Ovary (tissue), 3 donors: Measurements from ENCODE around the gene B3GNT9.

Experiments
- EP300 ChIP-seq: sonication (generic); formaldehyde crosslinking; IDR thresholded peaks from one replicate; pipeline ENCODE4 v1.6.1; 2017; ENCODE audit warnings: antibody characterized with exemption
- POLR2A ChIP-seq: fragments of 450-650 bp; IDR thresholded peaks from one replicate; pipeline ENCODE4 v1.6.1; 2017; ENCODE audit warnings: antibody characterized with exemption, mild to moderate bottlenecking, moderate library complexity
- TF ChIP-seq, protein P1 (sequence below), 3 donors: fragments of 450-650 bp in 2 of 3; fragments of 200-600 bp in 1 of 3; IDR thresholded peaks; one replicate each; pipeline versions ENCODE4 v1.5.1 to v1.8.0; 2016 to 2022; ENCODE audit warnings: antibody characterized with exemption in 3 of 3, mild to moderate bottlenecking in 1 of 3
- donor health status: DM: no; HTN: no; CAD: no.

- TF ChIP-seq POLR2A, result no peak
- TF ChIP-seq, protein P1, sequence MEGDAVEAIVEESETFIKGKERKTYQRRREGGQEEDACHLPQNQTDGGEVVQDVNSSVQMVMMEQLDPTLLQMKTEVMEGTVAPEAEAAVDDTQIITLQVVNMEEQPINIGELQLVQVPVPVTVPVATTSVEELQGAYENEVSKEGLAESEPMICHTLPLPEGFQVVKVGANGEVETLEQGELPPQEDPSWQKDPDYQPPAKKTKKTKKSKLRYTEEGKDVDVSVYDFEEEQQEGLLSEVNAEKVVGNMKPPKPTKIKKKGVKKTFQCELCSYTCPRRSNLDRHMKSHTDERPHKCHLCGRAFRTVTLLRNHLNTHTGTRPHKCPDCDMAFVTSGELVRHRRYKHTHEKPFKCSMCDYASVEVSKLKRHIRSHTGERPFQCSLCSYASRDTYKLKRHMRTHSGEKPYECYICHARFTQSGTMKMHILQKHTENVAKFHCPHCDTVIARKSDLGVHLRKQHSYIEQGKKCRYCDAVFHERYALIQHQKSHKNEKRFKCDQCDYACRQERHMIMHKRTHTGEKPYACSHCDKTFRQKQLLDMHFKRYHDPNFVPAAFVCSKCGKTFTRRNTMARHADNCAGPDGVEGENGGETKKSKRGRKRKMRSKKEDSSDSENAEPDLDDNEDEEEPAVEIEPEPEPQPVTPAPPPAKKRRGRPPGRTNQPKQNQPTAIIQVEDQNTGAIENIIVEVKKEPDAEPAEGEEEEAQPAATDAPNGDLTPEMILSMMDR (IDR thresholded peaks at IDR 0.05), result no peak
- no peak for TF ChIP-seq EP300
Observed at GRCh38 chr16:67151431-67152097, 766 bp upstream of the B3GNT9 start.
